Upper lobe of left lung (tissue), 4 donors: ENCODE results near the gene NRXN2.

Experiments
- EP300 ChIP-seq, 4 donors: sonication (generic); formaldehyde crosslinking; IDR thresholded peaks; one replicate each; pipeline ENCODE4 v1.5.1; 2017; ENCODE audit warnings: antibody characterized with exemption in 4 of 4, control low read depth in 2 of 4
- POLR2A ChIP-seq, 4 donors: fragments of 450-650 bp; IDR thresholded peaks; one replicate each; pipeline ENCODE4 v1.5.1; 2016 to 2017; ENCODE audit warnings: antibody characterized with exemption in 4 of 4, mild to moderate bottlenecking in 2 of 4
- POLR2AphosphoS5 ChIP-seq, 2 donors: sonication (generic); formaldehyde crosslinking; IDR thresholded peaks; one replicate each; pipeline ENCODE4 v1.5.1; 2017; ENCODE audit warnings: antibody characterized with exemption in 2 of 2
- TF ChIP-seq, protein P1 (sequence below), 6 experiments: fragments of 450-650 bp in 4 of 6; fragments of 200-600 bp in 2 of 6; sonication (generic) in 2 of 6; IDR thresholded peaks; one replicate each; pipeline ENCODE4 v1.5.1; 2016 to 2019; ENCODE audit warnings: antibody characterized with exemption in 6 of 6

DNA sequence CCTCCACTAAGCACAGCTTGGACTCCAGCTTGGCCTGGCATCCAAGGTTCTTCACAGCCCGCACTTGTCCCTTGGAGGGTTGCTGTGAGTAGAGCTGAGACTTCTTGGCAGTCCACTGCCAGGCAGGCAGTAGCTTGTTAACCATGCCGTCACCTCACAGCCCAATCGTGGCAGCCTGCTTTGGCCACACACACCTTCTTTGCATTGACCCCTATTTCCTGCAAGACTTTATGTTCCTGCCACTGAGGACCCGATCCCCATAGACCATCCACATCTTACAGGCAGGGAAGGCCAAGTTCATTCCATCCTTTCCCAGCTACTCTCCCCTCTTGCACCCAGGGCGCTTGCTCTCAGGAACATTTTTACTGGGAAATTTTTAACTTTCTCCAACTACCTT is 39.3 kb upstream of the NRXN2 start:
- TF ChIP-seq, protein P1, sequence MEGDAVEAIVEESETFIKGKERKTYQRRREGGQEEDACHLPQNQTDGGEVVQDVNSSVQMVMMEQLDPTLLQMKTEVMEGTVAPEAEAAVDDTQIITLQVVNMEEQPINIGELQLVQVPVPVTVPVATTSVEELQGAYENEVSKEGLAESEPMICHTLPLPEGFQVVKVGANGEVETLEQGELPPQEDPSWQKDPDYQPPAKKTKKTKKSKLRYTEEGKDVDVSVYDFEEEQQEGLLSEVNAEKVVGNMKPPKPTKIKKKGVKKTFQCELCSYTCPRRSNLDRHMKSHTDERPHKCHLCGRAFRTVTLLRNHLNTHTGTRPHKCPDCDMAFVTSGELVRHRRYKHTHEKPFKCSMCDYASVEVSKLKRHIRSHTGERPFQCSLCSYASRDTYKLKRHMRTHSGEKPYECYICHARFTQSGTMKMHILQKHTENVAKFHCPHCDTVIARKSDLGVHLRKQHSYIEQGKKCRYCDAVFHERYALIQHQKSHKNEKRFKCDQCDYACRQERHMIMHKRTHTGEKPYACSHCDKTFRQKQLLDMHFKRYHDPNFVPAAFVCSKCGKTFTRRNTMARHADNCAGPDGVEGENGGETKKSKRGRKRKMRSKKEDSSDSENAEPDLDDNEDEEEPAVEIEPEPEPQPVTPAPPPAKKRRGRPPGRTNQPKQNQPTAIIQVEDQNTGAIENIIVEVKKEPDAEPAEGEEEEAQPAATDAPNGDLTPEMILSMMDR (IDR thresholded peaks at IDR 0.05): no peak
- TF ChIP-seq POLR2A (IDR thresholded peaks at IDR 0.05): no peak
- no peak for TF ChIP-seq POLR2AphosphoS5 (IDR thresholded peaks at IDR 0.05)
- TF ChIP-seq EP300 (IDR thresholded peaks at IDR 0.05): no peak
